A549 (cell line): ENCODE measurements around the gene TTC13. TPM values are rescaled to one million over a fixed set of nuclear protein-coding genes. Genes with fewer than 3 reads are reported as not detected.

Experiments
- ATAC-seq, 2 experiments: fragments of 200-7000 bp in 1 of 2; fragments of >200 bp in 1 of 2; cut with Nextera tagmentation in 1 of 2; cut with Tn5 transposase in 1 of 2; 3 replicates each; pipeline versions ENCODE4 v1.8.0 to v1.9.1; 2018 to 2020; ENCODE audit warnings: mild to moderate bottlenecking in 1 of 2, moderate library complexity in 1 of 2
- CTCF ChIA-PET: fragments of 300-600 bp; sonication (Branson Sonifier 250); formaldehyde crosslinking; extraction: SDS; loops from one replicate; lab custom pipeline; 2021; ENCODE audit warnings: antibody characterized with exemption, inconsistent platforms; lab: Yijun Ruan, JAX
- POLR2A ChIA-PET: fragments of 350-600 bp; formaldehyde crosslinking; extraction: SDS; loops from one replicate; lab custom pipeline; 2021; ENCODE audit warnings: antibody characterized with exemption, inconsistent platforms; lab: Yijun Ruan, JAX
- DNase-seq, 2 experiments: peaks; one replicate each; pipeline versions ENCODE4 v3.0.0 to v3.0.0-alpha.2; 2011 to 2016; ENCODE audit warnings: low read depth in 1 of 2, low spot score in 1 of 2
- FAIRE-seq: peaks from 2 replicates; lab custom pipeline; 2011; peaks lifted over from hg19 to GRCh38; lab: Jason Lieb, UNC
- H3K27ac ChIP-seq, 2 experiments: fragments of >200 bp; sonication (Bioruptor Twin); formaldehyde crosslinking; 3 replicates each; pipeline ENCODE4 v1.5.1; 2016 to 2017
- H3K4me1 ChIP-seq: fragments of >200 bp; sonication (Bioruptor Twin); formaldehyde crosslinking; 3 replicates; pipeline ENCODE4 v1.6.1; 2016
- H3K4me2 ChIP-seq: fragments of >200 bp; sonication (Bioruptor Twin); formaldehyde crosslinking; 3 replicates; pipeline ENCODE4 v1.6.1; 2016
- H3K4me3 ChIP-seq: fragments of >200 bp; sonication (Bioruptor Twin); formaldehyde crosslinking; 3 replicates; pipeline ENCODE4 v1.5.1; 2016
- H3K9me3 ChIP-seq: fragments of >200 bp; sonication (Bioruptor Twin); formaldehyde crosslinking; 3 replicates; pipeline ENCODE4 v1.6.1; 2016
- ATOH8 ChIP-seq: fragments of 250-450 bp; sonication (Bioruptor Pico); IDR thresholded peaks from 2 replicates; pipeline ENCODE4 v1.5.0; 2020; ENCODE audit warnings: low read depth, mild to moderate bottlenecking, moderate library complexity
- BCL3 ChIP-seq: fragments of >200 bp; sonication (Bioruptor Twin); formaldehyde crosslinking; IDR thresholded peaks from 3 replicates; pipeline ENCODE4 v1.6.1; 2016
- BHLHE40 ChIP-seq: IDR thresholded peaks from 2 replicates; pipeline ENCODE4 v1.6.1; 2012; ENCODE audit warnings: low read depth, low read length, inconsistent platforms
- E2F6 ChIP-seq: IDR thresholded peaks from 2 replicates; pipeline ENCODE4 v1.6.1; 2012; ENCODE audit warnings: low read depth, borderline replicate concordance
- EHMT2 ChIP-seq: fragments of 200-600 bp; sonication (generic); IDR thresholded peaks from 2 replicates; pipeline ENCODE4 v1.6.1; 2016; ENCODE audit warnings: antibody characterized with exemption, low read depth, mild to moderate bottlenecking, moderate library complexity
- ELK1 ChIP-seq: fragments of 150-350 bp; IDR thresholded peaks from 2 replicates; pipeline ENCODE4 v1.6.1; 2014; ENCODE audit warnings: low read depth, mild to moderate bottlenecking, low read length
- FOSL2 ChIP-seq, 2 experiments: fragments of 450-650 bp in 1 of 2; fragments of >200 bp in 1 of 2; sonication (Bioruptor Twin) in 1 of 2; formaldehyde crosslinking; IDR thresholded peaks; 2 replicates each; pipeline versions ENCODE4 v1.5.0 to v1.6.1; 2016 to 2020; ENCODE audit warnings: mild to moderate bottlenecking in 1 of 2, moderate library complexity in 1 of 2
- HDAC2 ChIP-seq: fragments of 200-600 bp; sonication (generic); IDR thresholded peaks from 2 replicates; pipeline ENCODE4 v1.6.1; 2016
- HOXB13 ChIP-seq: fragments of 250-450 bp; sonication (Bioruptor Pico); IDR thresholded peaks from 2 replicates; pipeline ENCODE4 v1.5.0; 2020; ENCODE audit warnings: low read depth, mild to moderate bottlenecking, moderate library complexity
- HOXB5 ChIP-seq: fragments of 250-450 bp; sonication (Bioruptor Pico); IDR thresholded peaks from 2 replicates; pipeline ENCODE4 v1.5.0; 2020; ENCODE audit warnings: mild to moderate bottlenecking, moderate library complexity
- JUN ChIP-seq, 2 experiments: fragments of >200 bp; sonication (Bioruptor Twin); formaldehyde crosslinking; IDR thresholded peaks; 2 replicates in 1 of 2; 3 replicates in 1 of 2; pipeline ENCODE4 v1.6.1; 2016 to 2017
- JUNB ChIP-seq: fragments of >200 bp; sonication (Bioruptor Twin); formaldehyde crosslinking; IDR thresholded peaks from 2 replicates; pipeline ENCODE4 v1.6.1; 2016
- KDM1A ChIP-seq: fragments of 200-600 bp; sonication (generic); IDR thresholded peaks from 2 replicates; pipeline ENCODE4 v1.6.1; 2016; ENCODE audit warnings: low read depth, mild to moderate bottlenecking
- NPAS2 ChIP-seq: fragments of 250-450 bp; sonication (Bioruptor Pico); IDR thresholded peaks from 2 replicates; pipeline ENCODE4 v1.8.0; 2022; ENCODE audit warnings: mild to moderate bottlenecking, moderate library complexity, borderline replicate concordance
- PHF8 ChIP-seq: fragments of 200-600 bp; sonication (generic); IDR thresholded peaks from 2 replicates; pipeline ENCODE4 v1.6.1; 2016; ENCODE audit warnings: low read depth, mild to moderate bottlenecking, antibody characterized with exemption, moderate library complexity, borderline replicate concordance
- POLR2A ChIP-seq: IDR thresholded peaks from 2 replicates; pipeline ENCODE4 v1.6.1; 2012; ENCODE audit warnings: mild to moderate bottlenecking, low read length
- RARB ChIP-seq: fragments of 250-450 bp; sonication (Bioruptor Pico); IDR thresholded peaks from 2 replicates; pipeline ENCODE4 v1.8.0; 2021; ENCODE audit warnings: mild to moderate bottlenecking, moderate library complexity
- REST ChIP-seq: fragments of 200-600 bp; sonication (generic); IDR thresholded peaks from 2 replicates; pipeline ENCODE4 v1.6.1; 2016; ENCODE audit warnings: antibody characterized with exemption, mild to moderate bottlenecking, moderate library complexity
- RFX5 ChIP-seq: fragments of 450-650 bp; IDR thresholded peaks from 2 replicates; pipeline ENCODE4 v1.7.1; 2014; ENCODE audit warnings: antibody characterized with exemption, mild to moderate bottlenecking, moderate library complexity
- SREBF2 ChIP-seq: fragments of 450-650 bp; IDR thresholded peaks from 2 replicates; pipeline ENCODE4 v1.6.1; 2014; ENCODE audit warnings: mild to moderate bottlenecking, moderate library complexity
- TP53 ChIP-seq: fragments of 250-450 bp; sonication (Bioruptor Pico); IDR thresholded peaks from 2 replicates; pipeline ENCODE4 v1.5.0; 2021; ENCODE audit warnings: mild to moderate bottlenecking, moderate library complexity
- USF2 ChIP-seq: fragments of 450-650 bp; IDR thresholded peaks from 2 replicates; pipeline ENCODE4 v1.6.1; 2014; ENCODE audit warnings: antibody characterized with exemption
- ZC3H11A ChIP-seq: fragments of 450-650 bp; IDR thresholded peaks from 2 replicates; pipeline ENCODE4 v1.6.1; 2014; ENCODE audit warnings: antibody characterized with exemption, mild to moderate bottlenecking
- WGBS: methylation state at CpG from one replicate; pipeline ENCODE4 v1.1.6; 2017; ENCODE audit errors: missing lambda C conversion rate; 5-methylcytosine and 5-hydroxymethylcytosine counted together
- polyA plus RNA-seq, 4 experiments: library from polyadenylated mRNA; depleted of rRNA in 3 of 4; stranded (reverse); fragments of >200 nt; fragmentation: RNase III in 1 of 4; extraction: RNeasy Plus Mini Kit Qiagen cat#74134 plus additional on column Dnase treatment in 1 of 4; gene quantifications; 2 replicates in 3 of 4; 3 replicates in 1 of 4; pipeline ENCODE4 v1.2.3, GENCODE V29; 2011 to 2017

TTC13 gene
- polyA plus RNA-seq, 2 of the 4 experiments (the other 2 are of a cell fraction), result 12.5 to 22.7 TPM

GRCh38 chr1:230858236-230858820 lies 120.3 kb downstream of the TTC13 start:
- H3K4me3 ChIP-seq, result no peak overlapping the region
- ATAC-seq, result no peak
- no peak; the same call in 1 of the 2 replicates for TF ChIP-seq REST
- no peak for TF ChIP-seq JUNB
- no peak for TF ChIP-seq SREBF2
- no peak for TF ChIP-seq ATOH8 (CRISPR knock-in tag)
- TF ChIP-seq PHF8, result no peak
- no peak for TF ChIP-seq RARB (CRISPR knock-in tag)
- TF ChIP-seq FOSL2 (IDR thresholded peaks at IDR 0.05), result no peak
- TF ChIP-seq FOSL2 (CRISPR knock-in tag; IDR thresholded peaks at IDR 0.05), result no peak
- TF ChIP-seq RFX5, result no peak
- TF ChIP-seq HOXB5 (CRISPR knock-in tag), result no peak
- no peak for TF ChIP-seq ZC3H11A
- no peak for TF ChIP-seq TP53 (CRISPR knock-in tag)
- TF ChIP-seq JUN (IDR thresholded peaks at IDR 0.05), result no peak
- no peak for TF ChIP-seq KDM1A
- no peak for TF ChIP-seq HDAC2
- no peak for TF ChIP-seq HOXB13 (CRISPR knock-in tag)
- TF ChIP-seq, all 56 proteins: peak for 0
- Histone ChIP-seq H3K4me1 (peaks cover 14% of the 10 kb centered on the region; the same call in 2 of the 3 replicates), H3K4me2 (peak overlapping the region; percentile 18; the same call in 1 of the 3 replicates), H3K27ac (no peak overlapping the region), H3K9me3 (0 out of 3 replicates have a peak, but pooled peaks cover under 1% of the 10 kb centered on the region)
- DNase-seq (no peak), FAIRE-seq (no peak)
- POLR2A ChIA-PET, result interaction anchor here (0.8 kb wide), 1 partner anchor 10 kb away, joined by 3 read pairs; the partner anchor contains the start of gene C1orf198
- CTCF ChIA-PET, result no interaction called here
- WGBS, result 74% methylated on average over 7 of the region's 7 CpGs

- peak overlapping the region; percentile 18; the same call in 1 of the 3 replicates for H3K4me2 ChIP-seq
- POLR2A ChIA-PET, result no interaction called here
Measured at GRCh38 chr1:230857822-230858221, 120.8 kb downstream of the TTC13 start.

More at GRCh38 chr1:230857822-230858221, 120.8 kb downstream of the TTC13 start:
- CTCF ChIA-PET, result no interaction called here
- no peak for TF ChIP-seq BHLHE40
- TF ChIP-seq JUNB, result no peak
- TF ChIP-seq POLR2A, result no peak
- TF ChIP-seq ZC3H11A, result no peak
- no peak for TF ChIP-seq SREBF2
- no peak for TF ChIP-seq RARB (CRISPR knock-in tag)
- no peak for TF ChIP-seq HOXB13 (CRISPR knock-in tag)
- TF ChIP-seq BCL3, result no peak
- no peak for TF ChIP-seq USF2
- TF ChIP-seq FOSL2 (IDR thresholded peaks at IDR 0.05), result no peak
- no peak for TF ChIP-seq FOSL2 (CRISPR knock-in tag; IDR thresholded peaks at IDR 0.05)
- no peak for TF ChIP-seq ELK1
- TF ChIP-seq EHMT2, result no peak
- no peak for TF ChIP-seq NPAS2 (CRISPR knock-in tag)
- TF ChIP-seq E2F6, result no peak
- FAIRE-seq, result no peak
- Histone ChIP-seq H3K9me3 (peaks cover 5% of the 10 kb centered on the region; the same call in 1 of the 3 replicates), H3K27ac (no peak overlapping the region), H3K4me3 (no peak overlapping the region), H3K4me1 (peaks cover 14% of the 10 kb centered on the region; the same call in 2 of the 3 replicates)
- no peak for DNase-seq
- 0 out of 6 replicates have a peak, but pooled peaks of 1 of the 2 experiments have one; percentile 45 for ATAC-seq
- 57% methylated on average over 1 of the region's 1 CpG for WGBS
